KOPT-K1 (cell line): ENCODE measurements around the gene PRAME.
"Not testable (repeated sequence)": the region's sequence is repeated elsewhere in the genome, so short reads cannot be mapped to it uniquely, and the experiment has no call there.

ENCODE experiments used
- H3K27ac ChIP-seq: fragments of 200-600 bp; sonication (generic); 2 replicates; pipeline ENCODE4 v1.5.1; 2016; ENCODE audit warnings: antibody characterized with exemption, mild to moderate bottlenecking, low read depth, low read length; ENCODE audit not compliant: poor library complexity, severe bottlenecking
- H3K36me3 ChIP-seq: fragments of 200-600 bp; sonication (generic); 2 replicates; pipeline ENCODE4 v1.5.1; 2017; ENCODE audit warnings: antibody characterized with exemption, mild to moderate bottlenecking, low read length, moderate library complexity; ENCODE audit not compliant: insufficient read depth
- H3K9me3 ChIP-seq: fragments of 200-600 bp; sonication (generic); 2 replicates; pipeline ENCODE4 v1.5.1; 2017; ENCODE audit warnings: antibody characterized with exemption, low read length, mild to moderate bottlenecking; ENCODE audit not compliant: insufficient read depth, poor library complexity, severe bottlenecking

Gene PRAME

GRCh38 chr22:22527312-22527711 lies 31.8 kb downstream of the PRAME start:
- H3K36me3 ChIP-seq, result no peaks in the 10 kb centered on the region
- no peaks in the 10 kb centered on the region for H3K9me3 ChIP-seq
- H3K27ac ChIP-seq, result no peak overlapping the region

DNA sequence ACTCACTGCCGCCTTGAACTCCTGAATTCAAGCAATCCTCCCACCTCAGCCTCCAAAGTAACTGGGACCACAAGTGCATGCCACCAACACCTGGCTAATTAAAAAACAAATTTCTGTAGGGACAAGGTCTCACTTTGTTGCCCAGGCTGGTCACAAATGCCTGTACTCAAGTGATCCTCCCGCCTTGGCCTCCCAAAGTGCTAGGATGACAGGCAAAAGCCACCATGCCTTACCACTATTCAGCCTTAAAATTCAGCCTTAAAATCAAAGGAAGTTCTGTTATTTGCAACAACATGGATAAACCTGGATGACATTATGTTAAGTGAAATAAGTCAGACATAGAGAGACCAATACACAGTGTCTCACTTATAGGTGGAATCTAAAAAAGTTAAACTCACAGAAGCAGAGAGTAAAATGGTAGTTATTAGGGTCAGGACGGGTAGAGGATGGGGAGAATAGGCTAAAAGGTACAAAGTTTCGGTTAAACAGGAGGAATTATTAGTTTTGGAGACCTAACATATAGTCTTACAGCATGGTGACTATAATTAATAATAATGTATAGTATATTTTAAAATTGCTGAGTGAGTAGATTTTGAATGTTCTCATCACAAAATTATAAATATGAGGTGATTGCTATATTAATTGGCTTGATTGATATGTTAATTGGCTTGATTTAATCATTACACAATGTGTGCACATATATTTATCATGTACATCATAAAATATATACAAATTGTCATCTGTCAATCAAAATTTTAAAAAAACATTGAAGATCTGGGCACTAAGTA lies 32.7 kb downstream of the PRAME start:
- Histone ChIP-seq H3K36me3 (no peaks in the 10 kb centered on the region), H3K9me3 (no peaks in the 10 kb centered on the region), H3K27ac (no peak overlapping the region)

GRCh38 chr22:22523494-22523893 lies 35.6 kb downstream of the PRAME start:
- no peaks in the 10 kb centered on the region for H3K36me3 ChIP-seq
- no peaks in the 10 kb centered on the region for H3K9me3 ChIP-seq
- H3K27ac ChIP-seq, result no peak overlapping the region

GRCh38 chr22:22521631-22522030 lies 37.4 kb downstream of the PRAME start:
- Histone ChIP-seq H3K9me3 (no peaks in the 10 kb centered on the region), H3K27ac (no peak overlapping the region), H3K36me3 (no peaks in the 10 kb centered on the region)

- no peak overlapping the region for H3K27ac ChIP-seq
- H3K36me3 ChIP-seq, result no peaks in the 10 kb centered on the region
- H3K9me3 ChIP-seq, result no peaks in the 10 kb centered on the region
Observed at GRCh38 chr22:22520667-22521602, 38.1 kb downstream of the PRAME start.

- H3K27ac ChIP-seq, result no peak within 1 kb of the TSS
Observed at GRCh38 chr22:22520020-22520656, 38.9 kb downstream of the PRAME start, which contains the start of gene ZNF280A. TSS of gene ZNF280A (minus strand) at chr22:22520270. CDS start at chr22:22515630, 4,640 bp downstream.

DNA sequence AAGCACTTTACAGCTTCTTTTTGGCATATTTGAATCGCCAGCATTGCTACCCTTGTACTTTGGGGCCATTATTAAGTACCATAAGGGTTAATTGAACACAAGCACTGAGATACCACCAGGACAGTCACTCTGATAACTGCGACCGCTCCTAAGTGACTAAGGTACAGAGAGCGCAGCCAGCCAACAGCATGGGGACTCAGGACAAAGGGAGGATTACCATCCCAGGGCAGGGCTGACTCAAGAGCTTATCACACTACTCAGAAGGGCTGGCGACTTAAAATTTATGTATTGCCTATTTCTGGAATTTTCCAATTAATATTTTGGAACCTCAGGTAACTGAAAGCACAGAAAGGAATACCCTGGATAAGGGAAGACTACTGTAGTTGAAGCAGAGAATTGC lies 39.5 kb downstream of the PRAME start:
- Histone ChIP-seq H3K36me3 (no peaks in the 10 kb centered on the region), H3K9me3 (no peaks in the 10 kb centered on the region), H3K27ac (no peak overlapping the region)

More at GRCh38 chr22:22520020-22520656, 38.9 kb downstream of the PRAME start, which contains the start of gene ZNF280A:
- no peaks in the 10 kb centered on the region for H3K9me3 ChIP-seq
- no peaks in the 10 kb centered on the region for H3K36me3 ChIP-seq

GRCh38 chr22:22516992-22517391 lies 42.1 kb downstream of the PRAME start:
- no peaks in the 10 kb centered on the region for H3K9me3 ChIP-seq
- H3K36me3 ChIP-seq, result no peaks in the 10 kb centered on the region
- H3K27ac ChIP-seq, result no peak overlapping the region

DNA sequence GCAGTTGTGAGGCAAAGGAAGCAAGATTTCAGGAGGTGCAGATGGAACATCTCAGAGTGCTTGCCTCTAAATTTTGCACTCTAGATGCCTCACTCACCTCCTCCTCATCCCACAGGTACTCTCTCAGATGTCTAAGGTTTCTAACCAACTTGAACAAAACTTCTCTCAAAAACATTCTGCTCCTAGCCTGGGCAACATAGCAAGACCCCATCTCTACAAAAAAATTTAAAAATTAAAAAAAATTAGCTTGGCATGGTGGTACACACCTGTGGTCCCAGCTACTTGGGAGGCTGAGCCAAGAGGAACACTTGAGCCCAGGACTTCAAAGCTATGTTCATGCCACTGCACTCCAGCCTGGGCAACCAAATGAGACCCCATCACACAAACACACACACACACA lies 43.2 kb downstream of the PRAME start:
- Histone ChIP-seq H3K9me3 (no peaks in the 10 kb centered on the region), H3K36me3 (no peaks in the 10 kb centered on the region), H3K27ac (no peak overlapping the region)

- not testable (repeated sequence) for H3K27ac ChIP-seq, H3K9me3 ChIP-seq, H3K36me3 ChIP-seq
Observed at GRCh38 chr22:22514431-22514830, 44.6 kb downstream of the PRAME start.

- H3K27ac ChIP-seq, result no peak overlapping the region
- H3K9me3 ChIP-seq, result peaks cover 15% of the 10 kb centered on the region
- H3K36me3 ChIP-seq, result no peaks in the 10 kb centered on the region
Observed at GRCh38 chr22:22513619-22514018, 45.4 kb downstream of the PRAME start.

- H3K9me3 ChIP-seq, result peaks cover 15% of the 10 kb centered on the region
- no peaks in the 10 kb centered on the region for H3K36me3 ChIP-seq
- H3K27ac ChIP-seq, result no peak overlapping the region
Observed at GRCh38 chr22:22512951-22513350, 46.1 kb downstream of the PRAME start.

DNA sequence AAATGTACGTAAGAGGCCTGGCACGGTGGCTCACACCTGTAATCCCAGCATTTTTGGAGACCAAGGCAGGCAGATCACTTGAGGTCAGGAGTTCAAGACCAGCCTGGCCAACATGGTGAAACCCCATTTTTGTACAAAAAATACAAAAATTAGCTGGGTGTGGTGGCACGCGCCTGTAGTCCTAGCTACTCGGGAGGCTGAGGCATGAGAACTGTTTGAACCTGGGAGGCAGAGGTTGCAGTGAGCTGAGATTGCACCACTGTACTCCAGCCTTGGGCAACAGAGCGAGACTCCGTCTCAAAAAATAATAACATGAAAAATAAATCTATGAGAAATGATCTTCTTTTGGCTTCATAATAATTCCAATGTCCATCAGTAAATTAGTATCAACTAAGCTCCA lies 48.2 kb downstream of the PRAME start:
- not testable (repeated sequence) for H3K27ac ChIP-seq, H3K36me3 ChIP-seq
- peaks cover 15% of the 10 kb centered on the region for H3K9me3 ChIP-seq

GRCh38 chr22:22509912-22510311 lies 49.2 kb downstream of the PRAME start:
- peaks cover 15% of the 10 kb centered on the region for H3K9me3 ChIP-seq
- H3K27ac ChIP-seq, H3K36me3 ChIP-seq: not testable (repeated sequence)
